Measurements from ENCODE around the gene TMOD3.

The TMOD3 gene

GRCh38 chr15:51907136-51907862 is 77.8 kb downstream of the TMOD3 start:
- DNase-seq (ENCODE audit: low read depth in 2 of 2), result no peak

GRCh38 chr15:51908316-51908715 is 78.9 kb downstream of the TMOD3 start:
- DNase-seq (ENCODE audit: low read depth in 2 of 2), result no peak

GRCh38 chr15:51909584-51909983 is 80.1 kb downstream of the TMOD3 start:
- DNase-seq (ENCODE audit: low read depth in 2 of 2), result no peak

GRCh38 chr15:51912528-51912927 is 83.1 kb downstream of the TMOD3 start:
- DNase-seq (ENCODE audit: low read depth in 2 of 2), result no peak

GRCh38 chr15:51917493-51917892 is 88.0 kb downstream of the TMOD3 start:
- no peak for DNase-seq (ENCODE audit: low read depth in 2 of 2)

- DNase-seq (ENCODE audit: low read depth in 2 of 2), result no peak
Observed at GRCh38 chr15:51924156-51925068, 95.0 kb downstream of the TMOD3 start.

GRCh38 chr15:51926809-51927208 is 97.4 kb downstream of the TMOD3 start:
- DNase-seq (ENCODE audit: low read depth in 2 of 2), result no peak

GRCh38 chr15:51931016-51931415 is 101.6 kb downstream of the TMOD3 start:
- DNase-seq (ENCODE audit: low read depth in 2 of 2), result no peak

- DNase-seq (ENCODE audit: low read depth in 2 of 2), result no peak
Observed at GRCh38 chr15:51931638-51932037, 102.2 kb downstream of the TMOD3 start.

- no peak for DNase-seq (ENCODE audit: low read depth in 2 of 2)
Observed at GRCh38 chr15:51932161-51932560, 102.7 kb downstream of the TMOD3 start.

GRCh38 chr15:51935466-51936104 is 106.1 kb downstream of the TMOD3 start:
- no peak for DNase-seq (ENCODE audit: low read depth in 2 of 2)

- DNase-seq (ENCODE audit: low read depth in 2 of 2), result no peak
Observed at GRCh38 chr15:51936105-51936478, 106.6 kb downstream of the TMOD3 start.

GRCh38 chr15:51938286-51938685 is 108.8 kb downstream of the TMOD3 start:
- DNase-seq (ENCODE audit: low read depth in 2 of 2), result no peak

GRCh38 chr15:51939216-51939615 is 109.8 kb downstream of the TMOD3 start:
- DNase-seq (ENCODE audit: low read depth in 2 of 2), result no peak

- DNase-seq (ENCODE audit: low read depth in 2 of 2), result no peak
Observed at GRCh38 chr15:51947124-51947523, 117.7 kb downstream of the TMOD3 start.

- no peak for DNase-seq (ENCODE audit: low read depth in 2 of 2)
Observed at GRCh38 chr15:51952805-51953204, 123.4 kb downstream of the TMOD3 start.

- no peak for DNase-seq (ENCODE audit: low read depth in 2 of 2)
Observed at GRCh38 chr15:51955504-51955903, 126.1 kb downstream of the TMOD3 start.

Data from stimulated activated CD8-positive, alpha-beta memory T cell treated with anti-CD3 and anti-CD28 coated beads, Interleukin-7, amount 100 ng/mL, for 4 hours (primary cell).